Stimulated activated CD4-positive, alpha-beta T cell treated with anti-CD3 and anti-CD28 coated beads, Interleukin-4, amount 100 ng/mL, for 1 hour (primary cell): ENCODE data around the gene CHAC1.
"Not testable (repeated sequence)": the region's sequence is repeated elsewhere in the genome, so short reads cannot be mapped to it uniquely, and the experiment has no call there.

Source experiments
- DNase-seq: peaks from one replicate; pipeline ENCODE4 v3.0.0-alpha.2; 2020

The CHAC1 gene

GRCh38 chr15:40958723-40959122, 5.5 kb downstream of the CHAC1 start:
- DNase-seq = no peak

GRCh38 chr15:40959331-40960141, 6.3 kb downstream of the CHAC1 start:
- DNase-seq = no peak

GRCh38 chr15:40960151-40960885, 7.0 kb downstream of the CHAC1 start:
- no peak for DNase-seq

GRCh38 chr15:40960925-40961324, 7.7 kb downstream of the CHAC1 start:
- DNase-seq = no peak

- not testable (repeated sequence) for DNase-seq
Measured at GRCh38 chr15:40961740-40962139, 8.5 kb downstream of the CHAC1 start.

- DNase-seq = not testable (repeated sequence)
Measured at GRCh38 chr15:40962317-40962716, 9.0 kb downstream of the CHAC1 start.

GRCh38 chr15:40963201-40963600, 9.9 kb downstream of the CHAC1 start:
- DNase-seq = no peak

GRCh38 chr15:40964006-40964405, 10.7 kb downstream of the CHAC1 start:
- DNase-seq = no peak

- no peak for DNase-seq
Measured at GRCh38 chr15:40964634-40965033, 11.4 kb downstream of the CHAC1 start.

- DNase-seq = no peak
Measured at GRCh38 chr15:40968290-40969085, 15.2 kb downstream of the CHAC1 start.

GRCh38 chr15:40969363-40969762, 16.1 kb downstream of the CHAC1 start:
- no peak for DNase-seq

GRCh38 chr15:40974879-40975278, 21.6 kb downstream of the CHAC1 start:
- DNase-seq = no peak

- DNase-seq = no peak
Measured at GRCh38 chr15:40976819-40977218, 23.5 kb downstream of the CHAC1 start.

- no peak for DNase-seq
Measured at GRCh38 chr15:40978141-40978540, 24.9 kb downstream of the CHAC1 start.

- DNase-seq = no peak
Measured at GRCh38 chr15:40978562-40978961, 25.3 kb downstream of the CHAC1 start.

- no peak for DNase-seq
Measured at GRCh38 chr15:40981186-40981585, 27.9 kb downstream of the CHAC1 start.

GRCh38 chr15:40982855-40983254, 29.6 kb downstream of the CHAC1 start:
- DNase-seq = no peak

GRCh38 chr15:40984406-40984805, 31.1 kb downstream of the CHAC1 start:
- no peak for DNase-seq

- no peak for DNase-seq
Measured at GRCh38 chr15:40984964-40985363, 31.7 kb downstream of the CHAC1 start.

GRCh38 chr15:40985541-40986330, 32.5 kb downstream of the CHAC1 start:
- DNase-seq = no peak

GRCh38 chr15:40986820-40987219, 33.5 kb downstream of the CHAC1 start:
- no peak for DNase-seq

- no peak for DNase-seq
Measured at GRCh38 chr15:40988156-40988555, 34.9 kb downstream of the CHAC1 start.

GRCh38 chr15:40990080-40990479, 36.8 kb downstream of the CHAC1 start:
- no peak for DNase-seq
